Kidney epithelial cell (primary cell): ENCODE measurements around the gene LOX. TPM values are rescaled to one million over a fixed set of nuclear protein-coding genes. Genes with fewer than 3 reads are reported as not detected.

ENCODE experiments used
- DNase-seq: peaks from one replicate; pipeline ENCODE4 v3.0.0-alpha.2; 2010; ENCODE audit warnings: low read depth
- H3K27me3 ChIP-seq: 2 replicates; pipeline ENCODE4 v1.6.0; 2011; ENCODE audit warnings: low read length; ENCODE audit not compliant: control insufficient read depth, insufficient read depth
- H3K36me3 ChIP-seq: 2 replicates; pipeline ENCODE4 v1.5.1; 2011; ENCODE audit warnings: low read length; ENCODE audit not compliant: control insufficient read depth, insufficient read depth
- H3K4me3 ChIP-seq: 2 replicates; pipeline ENCODE4 v1.5.1; 2011; ENCODE audit warnings: low read depth, mild to moderate bottlenecking, control low read depth, low read length
- CTCF ChIP-seq: IDR thresholded peaks from 2 replicates; pipeline ENCODE4 v1.5.1; 2011; ENCODE audit warnings: mild to moderate bottlenecking, moderate library complexity, low read length, control low read depth, inconsistent platforms; ENCODE audit not compliant: insufficient read depth, poor library complexity, severe bottlenecking
- total RNA-seq: library from RNA; depleted of rRNA; stranded (reverse); fragments of >200 nt; gene quantifications from 2 replicates; pipeline ENCODE4 v1.2.3, GENCODE V29; 2015

Gene LOX
- total RNA-seq, 1 donor from 2014 or later: 9.0 TPM

- no peaks in the 10 kb centered on the region for H3K27me3 ChIP-seq
- no peak for DNase-seq
- H3K4me3 ChIP-seq: no peak overlapping the region
- no peak for TF ChIP-seq CTCF
- no peaks in the 10 kb centered on the region for H3K36me3 ChIP-seq
These were observed 13.1 kb downstream of the LOX start for GRCh38 chr5:122064992-122065391.

GRCh38 chr5:122063836-122064235, 14.2 kb downstream of the LOX start:
- Histone ChIP-seq H3K36me3 (no peaks in the 10 kb centered on the region), H3K4me3 (no peak overlapping the region), H3K27me3 (no peaks in the 10 kb centered on the region)
- no peak for TF ChIP-seq CTCF
- no peak for DNase-seq

- Histone ChIP-seq H3K36me3 (no peaks in the 10 kb centered on the region), H3K27me3 (no peaks in the 10 kb centered on the region), H3K4me3 (no peak overlapping the region)
- no peak for DNase-seq
- TF ChIP-seq CTCF: no peak
These were observed 15.9 kb downstream of the LOX start for GRCh38 chr5:122062205-122062604.

- Histone ChIP-seq H3K36me3 (no peaks in the 10 kb centered on the region), H3K4me3 (no peak overlapping the region), H3K27me3 (no peaks in the 10 kb centered on the region)
- no peak for DNase-seq
- no peak for TF ChIP-seq CTCF
These were observed 21.1 kb downstream of the LOX start for GRCh38 chr5:122056913-122057312.

- Histone ChIP-seq H3K4me3 (no peak overlapping the region), H3K27me3 (no peaks in the 10 kb centered on the region), H3K36me3 (no peaks in the 10 kb centered on the region)
- no peak for TF ChIP-seq CTCF
- DNase-seq: no peak
These were observed 23.8 kb downstream of the LOX start for GRCh38 chr5:122054266-122054665.

GRCh38 chr5:122053181-122054109, 24.6 kb downstream of the LOX start:
- Histone ChIP-seq H3K27me3 (no peaks in the 10 kb centered on the region), H3K4me3 (no peak overlapping the region), H3K36me3 (no peaks in the 10 kb centered on the region)
- no peak for DNase-seq
- TF ChIP-seq CTCF: no peak
